ENCODE measurements around the gene DCPS. TPM values are rescaled to one million over a fixed set of nuclear protein-coding genes. Genes with fewer than 3 reads are reported as not detected.

The DCPS gene
- total RNA-seq, 1 experiment from 2014 or later: 26.2 TPM

DNA sequence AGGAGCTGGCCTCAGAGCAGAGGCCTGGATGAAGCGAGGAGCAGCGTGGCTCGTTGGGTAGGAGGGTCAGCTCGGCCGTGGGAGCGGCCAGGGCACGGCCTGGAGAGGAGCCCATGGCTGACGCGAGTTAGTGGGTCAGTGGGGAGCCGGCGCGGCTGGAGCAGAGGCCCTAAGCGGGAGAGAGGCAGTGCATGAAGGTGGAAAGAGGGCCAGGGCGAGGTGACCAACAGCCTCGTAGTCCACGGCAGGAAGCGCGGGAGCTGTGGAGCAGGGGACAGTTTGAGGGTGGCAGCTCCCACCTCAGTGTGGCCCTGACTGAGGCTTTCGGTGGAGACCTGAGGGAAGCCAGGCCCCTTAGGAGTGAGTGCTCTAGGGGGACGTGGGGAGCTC, 24.1 kb downstream of the DCPS start (continued):
- no peak for TF ChIP-seq ZNF425 (CRISPR knock-in tag; conservative IDR thresholded peaks at IDR 0.05)
- TF ChIP-seq JAZF1 (CRISPR knock-in tag; IDR thresholded peaks at IDR 0.05): no peak
- TF ChIP-seq, protein P1, sequence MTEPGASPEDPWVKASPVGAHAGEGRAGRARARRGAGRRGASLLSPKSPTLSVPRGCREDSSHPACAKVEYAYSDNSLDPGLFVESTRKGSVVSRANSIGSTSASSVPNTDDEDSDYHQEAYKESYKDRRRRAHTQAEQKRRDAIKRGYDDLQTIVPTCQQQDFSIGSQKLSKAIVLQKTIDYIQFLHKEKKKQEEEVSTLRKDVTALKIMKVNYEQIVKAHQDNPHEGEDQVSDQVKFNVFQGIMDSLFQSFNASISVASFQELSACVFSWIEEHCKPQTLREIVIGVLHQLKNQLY (CRISPR knock-in tag; IDR thresholded peaks at IDR 0.05): no peak
- TF ChIP-seq GTF2I (CRISPR knock-in tag; conservative IDR thresholded peaks at IDR 0.05): no peak
- TF ChIP-seq, protein P2, sequence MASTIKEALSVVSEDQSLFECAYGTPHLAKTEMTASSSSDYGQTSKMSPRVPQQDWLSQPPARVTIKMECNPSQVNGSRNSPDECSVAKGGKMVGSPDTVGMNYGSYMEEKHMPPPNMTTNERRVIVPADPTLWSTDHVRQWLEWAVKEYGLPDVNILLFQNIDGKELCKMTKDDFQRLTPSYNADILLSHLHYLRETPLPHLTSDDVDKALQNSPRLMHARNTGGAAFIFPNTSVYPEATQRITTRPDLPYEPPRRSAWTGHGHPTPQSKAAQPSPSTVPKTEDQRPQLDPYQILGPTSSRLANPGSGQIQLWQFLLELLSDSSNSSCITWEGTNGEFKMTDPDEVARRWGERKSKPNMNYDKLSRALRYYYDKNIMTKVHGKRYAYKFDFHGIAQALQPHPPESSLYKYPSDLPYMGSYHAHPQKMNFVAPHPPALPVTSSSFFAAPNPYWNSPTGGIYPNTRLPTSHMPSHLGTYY (CRISPR knock-in tag; IDR thresholded peaks at IDR 0.05): no peak
- TF ChIP-seq ZMAT4 (CRISPR knock-in tag; IDR thresholded peaks at IDR 0.05): no peak
- no peak for TF ChIP-seq ATF1 (CRISPR knock-in tag; IDR thresholded peaks at IDR 0.05)
- no peak for TF ChIP-seq JUN (CRISPR knock-in tag; IDR thresholded peaks at IDR 0.05)
- no peak for TF ChIP-seq EMX1 (CRISPR knock-in tag; IDR thresholded peaks at IDR 0.05)

DNA sequence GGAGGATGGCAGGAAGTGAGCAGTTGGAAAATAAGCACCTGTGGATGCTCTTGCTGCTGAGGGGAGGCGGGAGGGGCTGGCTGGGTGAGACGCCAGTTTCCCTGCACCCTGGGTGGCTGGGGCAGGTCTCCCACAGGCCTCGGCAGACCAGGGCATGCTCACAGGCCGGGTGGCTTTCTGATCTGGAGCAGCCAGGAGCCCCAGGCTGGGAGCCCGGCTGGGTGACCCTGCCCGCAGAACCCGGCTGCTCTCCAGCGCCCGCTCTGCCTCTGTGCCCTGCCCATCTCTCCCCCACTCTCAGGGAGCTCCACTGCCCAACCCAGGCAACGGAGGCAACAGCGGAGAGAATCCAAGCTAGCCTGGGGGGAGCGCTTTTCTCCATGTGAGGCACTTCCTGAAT, 24.6 kb downstream of the DCPS start:
- Mint-ChIP-seq H3K9me3 (no peaks in the 10 kb centered on the region), H3K4me1 (peaks cover 15% of the 10 kb centered on the region), H3K27me3 (ENCODE audit: low read depth) (no peaks in the 10 kb centered on the region), H3K27ac (peak overlapping the region; percentile 24), H3K36me3 (peaks cover 10% of the 10 kb centered on the region; the same call in 1 of the 2 replicates), H3K4me3 (no peak overlapping the region)
- DNase-seq (ENCODE audit: low spot score) (no peak), ATAC-seq (peak; percentile 46; the same call in 1 of the 2 replicates)
- CTCF ChIA-PET: interaction anchor here (0.9 to 1.4 kb wide), 6 partner anchors 9 to 152 kb away, joined by 3 read pairs; no protein-coding TSS in a partner anchor
- POLR2A ChIA-PET: no interaction called here
- TF ChIP-seq ZNF138 (CRISPR knock-in tag; conservative IDR thresholded peaks at IDR 0.05) (no peak), ZNF423 (CRISPR knock-in tag; IDR thresholded peaks at IDR 0.05) (no peak), JAZF1 (CRISPR knock-in tag; IDR thresholded peaks at IDR 0.05) (no peak), CTCF (IDR thresholded peaks at IDR 0.05) (no peak), RORB (CRISPR knock-in tag; IDR thresholded peaks at IDR 0.05) (no peak), IRF1 (CRISPR knock-in tag; IDR thresholded peaks at IDR 0.05) (no peak), ZNF232 (CRISPR knock-in tag; IDR thresholded peaks at IDR 0.05) (no peak), ATF1 (CRISPR knock-in tag; IDR thresholded peaks at IDR 0.05) (no peak), E2F4 (CRISPR knock-in tag; IDR thresholded peaks at IDR 0.05; ENCODE audit: borderline replicate concordance, low read depth) (no peak), NR1H2 (CRISPR knock-in tag; IDR thresholded peaks at IDR 0.05) (no peak), ELF4 (CRISPR knock-in tag; IDR thresholded peaks at IDR 0.05; ENCODE audit: low read depth) (no peak), TEAD1 (CRISPR knock-in tag; IDR thresholded peaks at IDR 0.05) (no peak)
- TF ChIP-seq, protein P1 (CRISPR knock-in tag; IDR thresholded peaks at IDR 0.05): no peak
- TF ChIP-seq, protein P3, sequence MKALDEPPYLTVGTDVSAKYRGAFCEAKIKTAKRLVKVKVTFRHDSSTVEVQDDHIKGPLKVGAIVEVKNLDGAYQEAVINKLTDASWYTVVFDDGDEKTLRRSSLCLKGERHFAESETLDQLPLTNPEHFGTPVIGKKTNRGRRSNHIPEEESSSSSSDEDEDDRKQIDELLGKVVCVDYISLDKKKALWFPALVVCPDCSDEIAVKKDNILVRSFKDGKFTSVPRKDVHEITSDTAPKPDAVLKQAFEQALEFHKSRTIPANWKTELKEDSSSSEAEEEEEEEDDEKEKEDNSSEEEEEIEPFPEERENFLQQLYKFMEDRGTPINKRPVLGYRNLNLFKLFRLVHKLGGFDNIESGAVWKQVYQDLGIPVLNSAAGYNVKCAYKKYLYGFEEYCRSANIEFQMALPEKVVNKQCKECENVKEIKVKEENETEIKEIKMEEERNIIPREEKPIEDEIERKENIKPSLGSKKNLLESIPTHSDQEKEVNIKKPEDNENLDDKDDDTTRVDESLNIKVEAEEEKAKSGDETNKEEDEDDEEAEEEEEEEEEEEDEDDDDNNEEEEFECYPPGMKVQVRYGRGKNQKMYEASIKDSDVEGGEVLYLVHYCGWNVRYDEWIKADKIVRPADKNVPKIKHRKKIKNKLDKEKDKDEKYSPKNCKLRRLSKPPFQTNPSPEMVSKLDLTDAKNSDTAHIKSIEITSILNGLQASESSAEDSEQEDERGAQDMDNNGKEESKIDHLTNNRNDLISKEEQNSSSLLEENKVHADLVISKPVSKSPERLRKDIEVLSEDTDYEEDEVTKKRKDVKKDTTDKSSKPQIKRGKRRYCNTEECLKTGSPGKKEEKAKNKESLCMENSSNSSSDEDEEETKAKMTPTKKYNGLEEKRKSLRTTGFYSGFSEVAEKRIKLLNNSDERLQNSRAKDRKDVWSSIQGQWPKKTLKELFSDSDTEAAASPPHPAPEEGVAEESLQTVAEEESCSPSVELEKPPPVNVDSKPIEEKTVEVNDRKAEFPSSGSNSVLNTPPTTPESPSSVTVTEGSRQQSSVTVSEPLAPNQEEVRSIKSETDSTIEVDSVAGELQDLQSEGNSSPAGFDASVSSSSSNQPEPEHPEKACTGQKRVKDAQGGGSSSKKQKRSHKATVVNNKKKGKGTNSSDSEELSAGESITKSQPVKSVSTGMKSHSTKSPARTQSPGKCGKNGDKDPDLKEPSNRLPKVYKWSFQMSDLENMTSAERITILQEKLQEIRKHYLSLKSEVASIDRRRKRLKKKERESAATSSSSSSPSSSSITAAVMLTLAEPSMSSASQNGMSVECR (CRISPR knock-in tag; IDR thresholded peaks at IDR 0.05; ENCODE audit: borderline replicate concordance): no peak
- TF ChIP-seq, protein P4, sequence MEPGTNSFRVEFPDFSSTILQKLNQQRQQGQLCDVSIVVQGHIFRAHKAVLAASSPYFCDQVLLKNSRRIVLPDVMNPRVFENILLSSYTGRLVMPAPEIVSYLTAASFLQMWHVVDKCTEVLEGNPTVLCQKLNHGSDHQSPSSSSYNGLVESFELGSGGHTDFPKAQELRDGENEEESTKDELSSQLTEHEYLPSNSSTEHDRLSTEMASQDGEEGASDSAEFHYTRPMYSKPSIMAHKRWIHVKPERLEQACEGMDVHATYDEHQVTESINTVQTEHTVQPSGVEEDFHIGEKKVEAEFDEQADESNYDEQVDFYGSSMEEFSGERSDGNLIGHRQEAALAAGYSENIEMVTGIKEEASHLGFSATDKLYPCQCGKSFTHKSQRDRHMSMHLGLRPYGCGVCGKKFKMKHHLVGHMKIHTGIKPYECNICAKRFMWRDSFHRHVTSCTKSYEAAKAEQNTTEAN (CRISPR knock-in tag; IDR thresholded peaks at IDR 0.05): no peak
